ENCODE data around the gene SPAG8. TPM values are rescaled to one million over a fixed set of nuclear protein-coding genes. Genes with fewer than 3 reads are reported as not detected.

SPAG8 gene
- polyA plus RNA-seq, 2 of the 4 experiments (the other 2 are of a cell fraction): 0.31 to 0.45 TPM

- TF ChIP-seq BCL3 (IDR thresholded peaks at IDR 0.05): no peak
- TF ChIP-seq EHMT2 (IDR thresholded peaks at IDR 0.05; ENCODE audit: low read depth): no peak
- TF ChIP-seq ZFP36 (IDR thresholded peaks at IDR 0.05; ENCODE audit: borderline replicate concordance, partially characterized antibody): no peak
- no peak for TF ChIP-seq EHF (CRISPR knock-in tag; IDR thresholded peaks at IDR 0.05)
- TF ChIP-seq MAX (IDR thresholded peaks at IDR 0.05): no peak
- peak; percentile 32; the same call in 1 of the 2 replicates for TF ChIP-seq NFE2L2 (conservative IDR thresholded peaks at IDR 0.05; ENCODE audit: low read length)
- TF ChIP-seq CHD2 (IDR thresholded peaks at IDR 0.05; ENCODE audit: low read length, partially characterized antibody): no peak
- no peak for TF ChIP-seq NPAS2 (CRISPR knock-in tag; IDR thresholded peaks at IDR 0.05; ENCODE audit: borderline replicate concordance)
- no peak for TF ChIP-seq FOSL2 (IDR thresholded peaks at IDR 0.05)
- TF ChIP-seq FOSL2 (CRISPR knock-in tag; IDR thresholded peaks at IDR 0.05): peak; percentile 30; the same call in 1 of the 2 replicates
- no peak for TF ChIP-seq KDM5A (IDR thresholded peaks at IDR 0.05)
- no peak for TF ChIP-seq RFX5 (IDR thresholded peaks at IDR 0.05)
- TF ChIP-seq CEBPB (IDR thresholded peaks at IDR 0.05): no peak
- no peak for TF ChIP-seq SREBF2 (IDR thresholded peaks at IDR 0.05)
Measured at GRCh38 chr9:35798658-35799374, 13.2 kb downstream of the SPAG8 start (continued).

- ChIA-PET POLR2A (no interaction called here), CTCF (interaction anchor here (0.9 to 9.8 kb wide), 8 partner anchors 8 to 114 kb away, joined by 3 to 91 read pairs (median 5); no protein-coding TSS in a partner anchor)
- Histone ChIP-seq H3K27ac (no peak overlapping the region), H3K4me1 (peaks cover 33% of the 10 kb centered on the region), H3K9me3 (no peaks in the 10 kb centered on the region), H3K4me2 (no peak overlapping the region), H3K4me3 (no peak overlapping the region)
- DNase-seq (ENCODE audit: low read depth in 1 of 2, low spot score in 1 of 2) (no peak), ATAC-seq (no peak), FAIRE-seq (no peak)
- 93% methylated on average over 6 of the region's 6 CpGs for WGBS (ENCODE audit: missing lambda C conversion rate)
- TF ChIP-seq GATA3 (IDR thresholded peaks at IDR 0.05; ENCODE audit: borderline replicate concordance) (no peak), MAFK (IDR thresholded peaks at IDR 0.05; ENCODE audit: partially characterized antibody) (no peak), NPAS2 (CRISPR knock-in tag; IDR thresholded peaks at IDR 0.05; ENCODE audit: borderline replicate concordance) (no peak), TP53 (CRISPR knock-in tag; IDR thresholded peaks at IDR 0.05) (no peak), ELK1 (IDR thresholded peaks at IDR 0.05; ENCODE audit: low read depth, low read length) (no peak), HOXB5 (CRISPR knock-in tag; IDR thresholded peaks at IDR 0.05) (no peak), PHF8 (IDR thresholded peaks at IDR 0.05; ENCODE audit: borderline replicate concordance, low read depth) (no peak), JUN (IDR thresholded peaks at IDR 0.05) (no peak), FOSB (CRISPR knock-in tag; IDR thresholded peaks at IDR 0.05) (no peak), KDM1A (IDR thresholded peaks at IDR 0.05; ENCODE audit: low read depth) (no peak)
Measured at GRCh38 chr9:35797311-35798109, 14.6 kb downstream of the SPAG8 start.
